Measurements from ENCODE around the gene SEMA5A. TPM values are rescaled to one million over a fixed set of nuclear protein-coding genes. Genes with fewer than 3 reads are reported as not detected.
A peak's percentile ranks its signal among the peaks of the same experiment; 100 is the strongest.

The SEMA5A gene
- total RNA-seq, 1 donor from 2014 or later: 31.9 TPM

DNA sequence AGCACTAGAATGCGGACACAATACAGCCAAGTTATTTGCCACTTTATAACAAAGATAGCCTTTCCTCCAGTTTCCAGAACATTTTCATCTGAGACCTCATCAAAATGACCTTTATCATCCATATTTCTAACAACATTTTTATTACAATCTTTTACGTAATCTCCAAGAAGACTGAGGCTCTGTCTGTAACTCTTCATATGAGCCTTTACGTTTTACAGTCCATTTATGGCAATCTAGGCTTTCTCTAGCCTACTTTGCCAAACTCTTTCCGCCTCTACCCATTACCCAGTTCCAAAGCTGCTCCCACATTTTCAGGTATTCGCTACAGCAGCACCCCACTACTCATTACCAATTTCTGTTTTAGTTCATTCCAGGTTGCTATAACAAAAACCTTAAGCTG, 8.2 kb upstream of the SEMA5A start:
- Mint-ChIP-seq H3K27ac (ENCODE audit: unreplicated experiment) (no peak overlapping the region), H3K4me3 (no peak overlapping the region), H3K36me3 (ENCODE audit: low read depth) (peaks cover 10% of the 10 kb centered on the region), H3K4me1 (peaks cover 5% of the 10 kb centered on the region), H3K9me3 (peaks cover 3% of the 10 kb centered on the region), H3K27me3 (ENCODE audit: low read depth) (no peaks in the 10 kb centered on the region)
- TF ChIP-seq, protein P1, sequence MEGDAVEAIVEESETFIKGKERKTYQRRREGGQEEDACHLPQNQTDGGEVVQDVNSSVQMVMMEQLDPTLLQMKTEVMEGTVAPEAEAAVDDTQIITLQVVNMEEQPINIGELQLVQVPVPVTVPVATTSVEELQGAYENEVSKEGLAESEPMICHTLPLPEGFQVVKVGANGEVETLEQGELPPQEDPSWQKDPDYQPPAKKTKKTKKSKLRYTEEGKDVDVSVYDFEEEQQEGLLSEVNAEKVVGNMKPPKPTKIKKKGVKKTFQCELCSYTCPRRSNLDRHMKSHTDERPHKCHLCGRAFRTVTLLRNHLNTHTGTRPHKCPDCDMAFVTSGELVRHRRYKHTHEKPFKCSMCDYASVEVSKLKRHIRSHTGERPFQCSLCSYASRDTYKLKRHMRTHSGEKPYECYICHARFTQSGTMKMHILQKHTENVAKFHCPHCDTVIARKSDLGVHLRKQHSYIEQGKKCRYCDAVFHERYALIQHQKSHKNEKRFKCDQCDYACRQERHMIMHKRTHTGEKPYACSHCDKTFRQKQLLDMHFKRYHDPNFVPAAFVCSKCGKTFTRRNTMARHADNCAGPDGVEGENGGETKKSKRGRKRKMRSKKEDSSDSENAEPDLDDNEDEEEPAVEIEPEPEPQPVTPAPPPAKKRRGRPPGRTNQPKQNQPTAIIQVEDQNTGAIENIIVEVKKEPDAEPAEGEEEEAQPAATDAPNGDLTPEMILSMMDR (conservative IDR thresholded peaks at IDR 0.05): no peak
- no peak for DNase-seq (ENCODE audit: low read depth, low spot score)

DNA sequence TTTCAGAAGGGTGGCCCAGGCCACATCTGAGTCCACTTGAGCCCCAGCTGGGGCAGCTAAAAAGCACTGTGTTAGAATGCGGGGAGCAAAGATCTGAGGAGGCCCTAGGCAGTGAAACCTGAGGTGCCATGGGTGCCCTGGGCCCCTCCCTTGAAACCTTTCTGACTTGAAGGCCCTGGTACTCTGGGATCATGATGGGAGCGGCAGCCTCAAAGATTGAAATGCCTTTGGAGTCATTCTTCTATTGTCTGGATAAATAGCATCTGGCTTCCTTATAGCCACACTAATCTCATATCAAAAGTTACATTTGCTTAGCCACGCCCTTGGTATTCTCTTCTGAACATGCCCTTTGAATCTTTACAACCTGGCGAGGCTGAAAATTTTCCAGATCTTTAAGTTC, 7.7 kb upstream of the SEMA5A start:
- Mint-ChIP-seq H3K36me3 (ENCODE audit: low read depth) (peaks cover 10% of the 10 kb centered on the region), H3K27me3 (ENCODE audit: low read depth) (no peaks in the 10 kb centered on the region), H3K4me3 (no peak overlapping the region), H3K27ac (ENCODE audit: unreplicated experiment) (no peak overlapping the region), H3K9me3 (peaks cover 3% of the 10 kb centered on the region), H3K4me1 (peaks cover 4% of the 10 kb centered on the region)
- TF ChIP-seq, protein P1 (conservative IDR thresholded peaks at IDR 0.05): no peak
- no peak for DNase-seq (ENCODE audit: low read depth, low spot score)

DNA sequence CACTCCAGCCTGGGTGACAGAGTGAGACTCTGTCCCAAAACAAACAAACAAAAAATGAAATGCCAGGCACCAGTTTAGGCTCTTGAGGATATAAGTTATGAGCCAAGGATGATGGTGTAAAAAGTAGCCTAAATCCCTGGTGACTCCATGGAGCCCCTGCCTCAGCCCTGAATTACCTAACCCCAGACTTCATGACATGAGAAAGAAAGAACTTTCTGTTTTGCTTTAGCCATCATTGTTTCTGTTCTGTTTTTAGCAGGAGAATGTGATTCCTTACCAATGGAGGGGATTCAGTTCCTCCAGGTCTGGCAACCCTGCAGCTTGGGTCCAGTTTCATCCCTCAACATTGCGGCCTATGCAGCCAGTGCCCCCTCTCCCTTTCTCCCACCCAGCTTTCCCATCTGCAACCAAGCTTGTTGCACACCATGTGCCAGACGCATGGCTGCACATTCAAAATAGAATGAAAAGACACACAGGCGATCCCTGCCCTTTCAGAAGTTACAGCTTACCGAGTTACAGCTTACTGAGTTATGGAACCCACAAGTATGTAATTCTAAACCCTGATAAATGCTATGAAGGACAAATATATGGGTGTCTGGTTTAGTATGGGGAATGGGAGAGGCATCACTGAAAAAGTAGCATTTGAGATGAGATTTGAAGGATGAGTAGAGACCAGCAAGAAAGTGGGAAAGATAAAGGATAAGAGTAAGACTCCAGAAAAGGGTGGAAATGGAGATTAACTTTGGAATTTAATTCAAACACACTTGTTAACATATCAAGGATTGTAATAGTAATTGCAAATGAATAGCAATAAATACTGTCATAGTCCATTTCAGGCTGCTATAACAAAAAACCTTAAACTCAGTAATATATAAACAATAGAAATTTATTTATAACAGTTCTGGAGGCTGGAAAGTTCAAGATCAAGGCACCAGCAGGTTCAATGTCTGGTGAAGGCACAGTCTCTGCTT, 6.0 kb upstream of the SEMA5A start:
- peaks cover 6% of the 10 kb centered on the region for H3K4me1 Mint-ChIP-seq
- peaks cover 10% of the 10 kb centered on the region for H3K36me3 Mint-ChIP-seq (ENCODE audit: low read depth)
- no peaks in the 10 kb centered on the region for H3K27me3 Mint-ChIP-seq (ENCODE audit: low read depth)
- TF ChIP-seq, protein P1 (conservative IDR thresholded peaks at IDR 0.05): no peak
- no peak overlapping the region for H3K27ac Mint-ChIP-seq (ENCODE audit: unreplicated experiment)
- DNase-seq (ENCODE audit: low read depth, low spot score): no peak
- no peaks in the 10 kb centered on the region for H3K9me3 Mint-ChIP-seq
- H3K4me3 Mint-ChIP-seq: peak overlapping the region; percentile 6

DNA sequence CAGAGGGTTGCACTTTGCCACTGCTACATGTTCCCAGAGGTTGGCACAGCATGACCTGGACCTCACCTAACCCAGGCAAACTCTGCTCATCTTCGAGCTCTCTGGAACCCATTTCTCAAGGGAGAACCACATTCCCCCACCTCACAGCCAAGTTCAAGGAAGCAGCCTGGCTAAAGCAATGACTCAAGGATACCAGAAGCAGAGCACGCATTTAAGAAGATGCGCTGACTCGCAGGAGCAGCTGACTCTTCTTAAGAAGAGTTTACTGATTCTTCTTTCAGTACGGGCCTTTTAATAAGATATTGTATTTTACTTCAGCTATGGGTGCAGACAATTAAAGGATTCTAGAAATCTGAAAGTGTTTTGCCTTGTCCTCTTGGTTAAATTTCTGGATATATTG, 4.1 kb upstream of the SEMA5A start:
- TF ChIP-seq, protein P1 (conservative IDR thresholded peaks at IDR 0.05): no peak
- Mint-ChIP-seq H3K4me3 (no peak overlapping the region), H3K9me3 (no peaks in the 10 kb centered on the region), H3K27me3 (ENCODE audit: low read depth) (peaks cover 3% of the 10 kb centered on the region), H3K36me3 (ENCODE audit: low read depth) (peaks cover 10% of the 10 kb centered on the region), H3K27ac (ENCODE audit: unreplicated experiment) (no peak overlapping the region), H3K4me1 (peaks cover 11% of the 10 kb centered on the region)
- no peak for DNase-seq (ENCODE audit: low read depth, low spot score)

DNA sequence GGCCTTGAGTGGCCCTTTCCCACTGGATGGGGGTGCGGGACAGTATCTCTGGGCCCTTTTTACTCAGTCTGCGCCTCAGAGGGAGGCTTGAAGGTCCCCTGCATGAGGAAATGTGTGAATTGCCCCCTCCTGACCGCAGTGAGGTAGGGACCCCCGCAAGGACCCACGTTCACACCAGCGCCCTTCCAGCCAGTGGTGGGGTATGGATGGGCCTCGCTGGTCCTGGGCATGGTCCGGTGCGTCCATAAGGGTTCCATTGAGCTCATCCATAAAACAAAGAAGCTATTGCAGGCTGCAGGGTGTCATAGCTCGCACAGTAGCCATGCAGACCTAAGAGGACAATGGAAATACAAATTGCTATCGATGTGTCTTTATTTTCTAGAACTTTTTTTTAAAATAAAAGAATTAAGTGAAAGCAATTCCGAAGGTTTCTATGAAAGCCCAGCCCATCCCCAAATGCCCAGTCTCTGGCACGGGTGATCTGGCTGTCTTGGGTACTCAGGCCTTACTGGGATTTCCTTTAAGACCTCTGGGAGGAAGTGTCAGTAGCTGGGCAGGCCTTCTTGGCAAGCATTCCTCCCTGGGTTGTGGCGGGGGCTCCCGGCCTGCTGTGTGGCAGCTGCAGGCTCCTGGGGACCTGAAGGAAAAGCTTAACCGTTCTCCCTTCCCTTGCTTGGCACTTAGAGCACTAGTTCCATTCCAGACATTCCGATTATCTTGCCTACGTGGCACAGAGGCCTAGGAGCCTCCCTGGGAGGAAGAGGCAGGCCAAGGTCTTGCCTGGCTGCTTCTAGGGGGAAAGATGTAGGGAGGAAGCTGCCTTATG, 1.5 kb upstream of the SEMA5A start:
- Mint-ChIP-seq H3K27ac (ENCODE audit: unreplicated experiment) (no peak overlapping the region), H3K4me1 (peaks cover 30% of the 10 kb centered on the region), H3K27me3 (ENCODE audit: low read depth) (peaks cover 3% of the 10 kb centered on the region), H3K36me3 (ENCODE audit: low read depth) (peaks cover 7% of the 10 kb centered on the region), H3K9me3 (no peaks in the 10 kb centered on the region), H3K4me3 (peak overlapping the region; percentile 95)
- no peak for DNase-seq (ENCODE audit: low read depth, low spot score)
- TF ChIP-seq, protein P1 (conservative IDR thresholded peaks at IDR 0.05): no peak

Measured in neural crest cell (in vitro differentiated cells).